HCT116 (cell line): ENCODE data around the gene TICAM1.
A peak's percentile ranks its signal among the peaks of the same experiment; 100 is the strongest.

Experiments used
- CEBPB ChIP-seq: IDR thresholded peaks from 2 replicates; pipeline ENCODE4 v1.6.1; 2012; ENCODE audit warnings: low read depth
- CTCF ChIP-seq, 3 experiments: fragments of 200-600 bp in 1 of 3; sonication (generic) in 1 of 3; IDR thresholded peaks in 2 of 3; conservative IDR thresholded peaks in 1 of 3; 2 replicates each; pipeline ENCODE4 v1.5.1; 2012 to 2017; ENCODE audit warnings: low read depth in 2 of 3, low read length in 2 of 3, antibody characterized with exemption in 1 of 3, borderline replicate concordance in 1 of 3, control low read depth in 1 of 3, mild to moderate bottlenecking in 1 of 3, mixed read lengths in 1 of 3, mixed run types in 1 of 3, moderate library complexity in 1 of 3; ENCODE audit not compliant: insufficient read depth in 1 of 3
- EZH2 ChIP-seq: fragments of 200-600 bp; sonication (generic); IDR thresholded peaks from 2 replicates; pipeline ENCODE4 v1.6.1; 2017; ENCODE audit warnings: antibody characterized with exemption, mixed run types
- FOSL1 ChIP-seq: IDR thresholded peaks from 2 replicates; pipeline ENCODE4 v1.6.1; 2012; ENCODE audit warnings: low read depth
- JUND ChIP-seq: IDR thresholded peaks from 2 replicates; pipeline ENCODE4 v1.6.1; 2012
- POLR2A ChIP-seq: IDR thresholded peaks from 2 replicates; pipeline ENCODE4 v1.7.0; 2011; ENCODE audit warnings: borderline replicate concordance; ENCODE audit not compliant: insufficient read depth, insufficient read length; ENCODE audit errors: extremely low read depth
- SIN3A ChIP-seq: IDR thresholded peaks from 2 replicates; pipeline ENCODE4 v1.6.1; 2012; ENCODE audit warnings: low read depth
- SP1 ChIP-seq: IDR thresholded peaks from 2 replicates; pipeline ENCODE4 v1.6.1; 2012; ENCODE audit warnings: low read depth
- SRF ChIP-seq: IDR thresholded peaks from 2 replicates; pipeline ENCODE4 v1.6.1; 2012; ENCODE audit warnings: low read depth
- ZFX ChIP-seq: fragments of 450-650 bp; IDR thresholded peaks from 2 replicates; pipeline ENCODE4 v1.6.1; 2017
- ZNF274 ChIP-seq: fragments of 200-500 bp; sonication (Bioruptor generic); IDR thresholded peaks from 2 replicates; pipeline ENCODE4 v1.6.1; 2014; ENCODE audit warnings: mild to moderate bottlenecking, low read depth, low read length, inconsistent platforms

GRCh38 chr19:4870025-4870700, 38.7 kb upstream of the TICAM1 start:
- no peak for TF ChIP-seq EZH2
- TF ChIP-seq SIN3A = no peak; the same call in 1 of the 2 replicates
- no peak for TF ChIP-seq CTCF (IDR thresholded peaks at IDR 0.05 in 2 of 3, conservative IDR thresholded peaks at IDR 0.05 in 1 of 3; ENCODE audit: borderline replicate concordance in 1 of 3, insufficient read depth in 1 of 3, low read depth in 2 of 3, low read length in 2 of 3)
- TF ChIP-seq POLR2A = no peak
- peak; percentile 98 for TF ChIP-seq JUND
- TF ChIP-seq FOSL1 = peak; percentile 96
- peak; percentile 35; the same call in 1 of the 2 replicates for TF ChIP-seq ZFX
- TF ChIP-seq ZNF274 = no peak
- no peak for TF ChIP-seq CEBPB
- no peak for TF ChIP-seq SRF
- peak; percentile 97 for TF ChIP-seq SP1
